HepG2 (cell line): ENCODE results near the gene UBE2N. TPM values are rescaled to one million over a fixed set of nuclear protein-coding genes. Genes with fewer than 3 reads are reported as not detected.

ENCODE experiments used
- CBX2 ChIP-seq, 2 experiments: fragments of 200-600 bp in 1 of 2; sonication (generic); formaldehyde crosslinking in 1 of 2; IDR thresholded peaks; 2 replicates each; pipeline versions ENCODE4 v1.7.0 to v1.8.1; 2018 to 2022; ENCODE audit warnings: low read depth in 2 of 2, low read length in 1 of 2, mild to moderate bottlenecking in 1 of 2, missing genetic modification reagents in 1 of 2
- CSRNP2 ChIP-seq: sonication (generic); formaldehyde crosslinking; conservative IDR thresholded peaks from 2 replicates; pipeline ENCODE4 v1.8.0; 2022; ENCODE audit warnings: low read depth, missing genetic modification reagents
- DNMT1 ChIP-seq: sonication (generic); formaldehyde crosslinking; IDR thresholded peaks from 2 replicates; pipeline ENCODE4 v1.5.1; 2020; ENCODE audit warnings: mild to moderate bottlenecking, missing genetic modification reagents
- ELF4 ChIP-seq: sonication (generic); formaldehyde crosslinking; IDR thresholded peaks from 2 replicates; pipeline ENCODE4 v1.5.0; 2020; ENCODE audit warnings: missing genetic modification reagents, mild to moderate bottlenecking, moderate library complexity, borderline replicate concordance
- FOXC1 ChIP-seq: sonication (generic); formaldehyde crosslinking; IDR thresholded peaks from 2 replicates; pipeline ENCODE4 v1.8.0; 2022; ENCODE audit warnings: mild to moderate bottlenecking, missing genetic modification reagents, borderline replicate concordance
- HCFC1 ChIP-seq: fragments of 150-350 bp; IDR thresholded peaks from 2 replicates; pipeline ENCODE4 v1.6.1; 2014; ENCODE audit warnings: low read depth, low read length
- KDM1A ChIP-seq: IDR thresholded peaks from 2 replicates; pipeline ENCODE4 v1.6.1; 2016; ENCODE audit warnings: missing compliant biosample characterization
- KDM5A ChIP-seq: fragments of 200-600 bp; sonication (generic); IDR thresholded peaks from 2 replicates; pipeline ENCODE4 v1.7.0; 2018; ENCODE audit warnings: antibody characterized with exemption, mild to moderate bottlenecking, low read length, borderline replicate concordance
- KLF9 ChIP-seq: IDR thresholded peaks from 2 replicates; pipeline ENCODE4 v1.6.1; 2016; ENCODE audit warnings: low read depth
- SAFB2 ChIP-seq: sonication (generic); formaldehyde crosslinking; IDR thresholded peaks from 2 replicates; pipeline ENCODE4 v1.5.1; 2020; ENCODE audit warnings: missing genetic modification reagents, low read depth, mild to moderate bottlenecking, borderline replicate concordance
- SRY ChIP-seq: sonication (generic); formaldehyde crosslinking; IDR thresholded peaks from 2 replicates; pipeline ENCODE4 v1.8.0; 2022; ENCODE audit warnings: mild to moderate bottlenecking, missing genetic modification reagents
- ZBTB4 ChIP-seq: sonication (generic); formaldehyde crosslinking; IDR thresholded peaks from 2 replicates; pipeline ENCODE4 v1.4.0; 2020; ENCODE audit warnings: missing genetic modification reagents, mild to moderate bottlenecking, borderline replicate concordance
- ZNF367 ChIP-seq: sonication (generic); formaldehyde crosslinking; IDR thresholded peaks from 2 replicates; pipeline ENCODE4 v1.4.0; 2020; ENCODE audit warnings: missing genetic modification reagents, borderline replicate concordance
- ZNF557 ChIP-seq: sonication (generic); formaldehyde crosslinking; IDR thresholded peaks from 2 replicates; pipeline ENCODE4 v1.4.0; 2020; ENCODE audit warnings: missing genetic modification reagents
- ZNF772 ChIP-seq: sonication (generic); formaldehyde crosslinking; IDR thresholded peaks from 2 replicates; pipeline ENCODE4 v1.5.0; 2020; ENCODE audit warnings: mild to moderate bottlenecking, missing genetic modification reagents
- polyA plus RNA-seq, 8 experiments: library from polyadenylated mRNA; depleted of rRNA in 3 of 8; stranded (reverse) in 7 of 8; unstranded in 1 of 8; fragments of >200 nt; fragmentation: Illumina TruSeq in 4 of 8; extraction: Trizol in 4 of 8; gene quantifications; 2 replicates each; pipeline versions ENCODE4 v1.2.1 to v1.2.3, GENCODE V29; 2011 to 2016; ENCODE audit warnings: low read depth in 4 of 8, missing spikeins in 1 of 8, mixed read lengths in 1 of 8; ENCODE audit not compliant: insufficient read depth in 1 of 8
- total RNA-seq, 5 experiments: library from RNA; depleted of rRNA; stranded (reverse); fragments of >200 nt; fragmentation: Illumina TruSeq; extraction: Trizol; gene quantifications; 2 replicates each; pipeline ENCODE4 v1.2.3, GENCODE V29; 2016; ENCODE audit warnings: low read depth in 1 of 5
- TF ChIP-seq, protein P1 (sequence below): sonication (generic); formaldehyde crosslinking; IDR thresholded peaks from 2 replicates; pipeline ENCODE4 v1.4.0; 2020; ENCODE audit warnings: missing genetic modification reagents, borderline replicate concordance
- TF ChIP-seq, protein P2 (sequence below): sonication (generic); formaldehyde crosslinking; IDR thresholded peaks from 2 replicates; pipeline ENCODE4 v1.5.1; 2020; ENCODE audit warnings: missing genetic modification reagents, mild to moderate bottlenecking, borderline replicate concordance
- TF ChIP-seq, protein P3 (sequence below): IDR thresholded peaks from 2 replicates; pipeline ENCODE4 v1.6.1; 2016; ENCODE audit warnings: low read depth

The UBE2N gene
- total and polyA plus RNA-seq, 2 of the 13 experiments (the other 11 are each of a cell fraction or from before 2014, with no cell fraction given): 188 to 197 TPM

- TF ChIP-seq DNMT1 (CRISPR knock-in tag): no peak
- no peak for TF ChIP-seq SAFB2
- no peak for TF ChIP-seq ZNF557 (CRISPR knock-in tag)
- TF ChIP-seq, protein P1, sequence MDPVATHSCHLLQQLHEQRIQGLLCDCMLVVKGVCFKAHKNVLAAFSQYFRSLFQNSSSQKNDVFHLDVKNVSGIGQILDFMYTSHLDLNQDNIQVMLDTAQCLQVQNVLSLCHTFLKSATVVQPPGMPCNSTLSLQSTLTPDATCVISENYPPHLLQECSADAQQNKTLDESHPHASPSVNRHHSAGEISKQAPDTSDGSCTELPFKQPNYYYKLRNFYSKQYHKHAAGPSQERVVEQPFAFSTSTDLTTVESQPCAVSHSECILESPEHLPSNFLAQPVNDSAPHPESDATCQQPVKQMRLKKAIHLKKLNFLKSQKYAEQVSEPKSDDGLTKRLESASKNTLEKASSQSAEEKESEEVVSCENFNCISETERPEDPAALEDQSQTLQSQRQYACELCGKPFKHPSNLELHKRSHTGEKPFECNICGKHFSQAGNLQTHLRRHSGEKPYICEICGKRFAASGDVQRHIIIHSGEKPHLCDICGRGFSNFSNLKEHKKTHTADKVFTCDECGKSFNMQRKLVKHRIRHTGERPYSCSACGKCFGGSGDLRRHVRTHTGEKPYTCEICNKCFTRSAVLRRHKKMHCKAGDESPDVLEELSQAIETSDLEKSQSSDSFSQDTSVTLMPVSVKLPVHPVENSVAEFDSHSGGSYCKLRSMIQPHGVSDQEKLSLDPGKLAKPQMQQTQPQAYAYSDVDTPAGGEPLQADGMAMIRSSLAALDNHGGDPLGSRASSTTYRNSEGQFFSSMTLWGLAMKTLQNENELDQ: no peak
- TF ChIP-seq FOXC1: no peak
- 0 out of 2 replicates have a peak, but pooled peaks have one; percentile 18 for TF ChIP-seq ZNF367 (CRISPR knock-in tag)
- TF ChIP-seq CBX2 (IDR thresholded peaks at IDR 0.05; ENCODE audit: low read depth, low read length): no peak
- no peak for TF ChIP-seq CBX2 (CRISPR knock-in tag; IDR thresholded peaks at IDR 0.05; ENCODE audit: low read depth)
- TF ChIP-seq CSRNP2 (CRISPR knock-in tag): no peak
- TF ChIP-seq, protein P2, sequence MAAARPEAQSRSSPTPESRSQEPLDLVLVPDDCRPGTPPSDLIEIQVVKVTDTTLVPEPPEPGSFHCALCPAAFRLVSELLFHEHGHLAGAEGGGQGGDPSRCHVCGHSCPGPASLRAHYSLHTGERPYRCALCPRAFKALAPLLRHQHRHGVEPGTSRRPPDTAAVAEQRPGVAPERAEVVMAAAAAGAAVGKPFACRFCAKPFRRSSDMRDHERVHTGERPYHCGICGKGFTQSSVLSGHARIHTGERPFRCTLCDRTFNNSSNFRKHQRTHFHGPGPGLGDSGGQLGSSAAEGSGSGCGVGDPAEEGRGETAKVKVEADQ (CRISPR knock-in tag): no peak
- TF ChIP-seq ELF4: no peak
- no peak for TF ChIP-seq KDM5A
- no peak for TF ChIP-seq HCFC1
- TF ChIP-seq KLF9 (CRISPR knock-in tag): no peak
- TF ChIP-seq, protein P3, sequence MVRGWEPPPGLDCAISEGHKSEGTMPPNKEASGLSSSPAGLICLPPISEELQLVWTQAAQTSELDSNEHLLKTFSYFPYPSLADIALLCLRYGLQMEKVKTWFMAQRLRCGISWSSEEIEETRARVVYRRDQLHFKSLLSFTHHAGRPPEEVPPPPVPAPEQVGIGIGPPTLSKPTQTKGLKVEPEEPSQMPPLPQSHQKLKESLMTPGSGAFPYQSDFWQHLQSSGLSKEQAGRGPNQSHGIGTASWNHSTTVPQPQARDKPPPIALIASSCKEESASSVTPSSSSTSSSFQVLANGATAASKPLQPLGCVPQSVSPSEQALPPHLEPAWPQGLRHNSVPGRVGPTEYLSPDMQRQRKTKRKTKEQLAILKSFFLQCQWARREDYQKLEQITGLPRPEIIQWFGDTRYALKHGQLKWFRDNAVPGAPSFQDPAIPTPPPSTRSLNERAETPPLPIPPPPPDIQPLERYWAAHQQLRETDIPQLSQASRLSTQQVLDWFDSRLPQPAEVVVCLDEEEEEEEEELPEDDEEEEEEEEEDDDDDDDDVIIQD (CRISPR knock-in tag): no peak
- no peak for TF ChIP-seq KDM1A (CRISPR knock-in tag)
- TF ChIP-seq ZBTB4 (CRISPR knock-in tag): no peak
- no peak for TF ChIP-seq SRY (CRISPR knock-in tag)
- TF ChIP-seq ZNF772 (CRISPR knock-in tag): no peak; the same call in 1 of the 2 replicates
Measured at GRCh38 chr12:93442411-93443340, 929 bp upstream of the UBE2N start (continued).
